IPS DF 4.7 (cell line): ENCODE results near the gene TCF15.

Source experiments
- DNase-seq: peaks from one replicate; pipeline ENCODE4 v3.0.0-alpha.2; 2013; ENCODE audit warnings: low spot score; ENCODE audit errors: extremely low read depth

Gene TCF15

GRCh38 chr20:610130-611046 is at the start of gene TCF15:
Gene TCF15 (minus strand): TSS chr20:610309. CDS start chr20:610237, 72 bp downstream.
- DNase-seq = no peak

GRCh38 chr20:658731-659291 is 48.7 kb upstream of the TCF15 start:
- no peak for DNase-seq

- DNase-seq = no peak
These were observed 48.1 kb upstream of the TCF15 start for GRCh38 chr20:658202-658601.

GRCh38 chr20:655726-656624 is 45.9 kb upstream of the TCF15 start:
- no peak for DNase-seq

GRCh38 chr20:654417-654750 is 44.3 kb upstream of the TCF15 start:
- DNase-seq = no peak

- no peak for DNase-seq
These were observed 43.7 kb upstream of the TCF15 start for GRCh38 chr20:653590-654416.

GRCh38 chr20:653110-653589 is 43.0 kb upstream of the TCF15 start, which contains the start of gene SRXN1:
Gene SRXN1 (minus strand): TSS chr20:653200. CDS start chr20:653185, 15 bp downstream.
- no peak for DNase-seq

GRCh38 chr20:652615-653109 is 42.6 kb upstream of the TCF15 start:
- no peak for DNase-seq

- no peak for DNase-seq
These were observed 41.9 kb upstream of the TCF15 start for GRCh38 chr20:651713-652614.

- DNase-seq = no peak
These were observed 40.8 kb upstream of the TCF15 start for GRCh38 chr20:650954-651353.

GRCh38 chr20:650281-650680 is 40.2 kb upstream of the TCF15 start:
- no peak for DNase-seq

- no peak for DNase-seq
These were observed 37.4 kb upstream of the TCF15 start for GRCh38 chr20:647479-648019.

GRCh38 chr20:646868-647233 is 36.7 kb upstream of the TCF15 start:
- no peak for DNase-seq

- no peak for DNase-seq
These were observed 36.2 kb upstream of the TCF15 start for GRCh38 chr20:646107-646867.

- DNase-seq = no peak
These were observed 35.4 kb upstream of the TCF15 start for GRCh38 chr20:645318-646106.

- DNase-seq = no peak
These were observed 34.7 kb upstream of the TCF15 start for GRCh38 chr20:644692-645317.

GRCh38 chr20:642398-643174 is 32.5 kb upstream of the TCF15 start:
- DNase-seq = no peak
